GM12865 (cell line): ENCODE measurements around the gene KCTD2.

ENCODE experiments used
- DNase-seq: peaks from one replicate; pipeline ENCODE4 v3.0.0; 2010; ENCODE audit warnings: low read depth
- H3K4me3 ChIP-seq: 2 replicates; pipeline ENCODE4 v1.5.1; 2011; ENCODE audit warnings: mild to moderate bottlenecking, low read depth, low read length, control low read depth
- CTCF ChIP-seq: IDR thresholded peaks from 2 replicates; pipeline ENCODE4 v1.5.1; 2011; ENCODE audit warnings: low read length, control low read depth, low read depth, inconsistent platforms; ENCODE audit not compliant: insufficient read depth; ENCODE audit errors: missing control alignments

Gene KCTD2

GRCh38 chr17:75073618-75074047 lies 26.6 kb downstream of the KCTD2 start:
- TF ChIP-seq CTCF: no peak
- no peak for DNase-seq
- no peak overlapping the region for H3K4me3 ChIP-seq

- no peak for DNase-seq
- no peak overlapping the region for H3K4me3 ChIP-seq
- TF ChIP-seq CTCF: no peak
Observed at GRCh38 chr17:75074532-75074931, 27.5 kb downstream of the KCTD2 start.

GRCh38 chr17:75075597-75076336 lies 28.7 kb downstream of the KCTD2 start:
- H3K4me3 ChIP-seq: no peak overlapping the region
- DNase-seq: no peak

GRCh38 chr17:75077072-75077495 lies 30.1 kb downstream of the KCTD2 start:
- TF ChIP-seq CTCF: no peak
- DNase-seq: no peak
- H3K4me3 ChIP-seq: peak overlapping the region; percentile 63

More at GRCh38 chr17:75075597-75076336, 28.7 kb downstream of the KCTD2 start:
- TF ChIP-seq CTCF: no peak

GRCh38 chr17:75077496-75078283 lies 30.7 kb downstream of the KCTD2 start:
- peak; percentile 84 for DNase-seq
- H3K4me3 ChIP-seq: peak overlapping the region; percentile 63
- peak; percentile 11 for TF ChIP-seq CTCF

- peak; percentile 21 for DNase-seq
- H3K4me3 ChIP-seq: peak overlapping the region; percentile 63
- TF ChIP-seq CTCF: no peak
Observed at GRCh38 chr17:75078284-75079022, 31.4 kb downstream of the KCTD2 start.
